Astrocyte (in vitro differentiated cells and primary cell): ENCODE measurements around the gene EIF4G2.

Experiments used
- CTCF ChIP-seq: IDR thresholded peaks from 2 replicates; pipeline ENCODE4 v1.5.1; 2011; ENCODE audit warnings: low read depth, mild to moderate bottlenecking, inconsistent platforms, low read length, moderate library complexity; ENCODE audit not compliant: insufficient read depth
- EZH2 ChIP-seq: IDR thresholded peaks from 2 replicates; pipeline ENCODE4 v1.6.1; 2012; ENCODE audit warnings: mild to moderate bottlenecking, low read length, inconsistent platforms; ENCODE audit not compliant: insufficient read depth

GRCh38 chr11:10780040-10780439 lies 28.7 kb downstream of the EIF4G2 start:
- no peak for TF ChIP-seq CTCF
- no peak for TF ChIP-seq EZH2
